ENCODE data around the gene FICD. TPM values are rescaled to one million over a fixed set of nuclear protein-coding genes. Genes with fewer than 3 reads are reported as not detected.

The FICD gene
- total RNA-seq, 1 experiment from 2014 or later, result 3.6 TPM

- no peak for TF ChIP-seq CTCF (IDR thresholded peaks at IDR 0.05; ENCODE audit: insufficient read depth in 1 of 2, low read depth in 1 of 2, low read length in 1 of 2, severe bottlenecking in 1 of 2, unreplicated experiment in 1 of 2)
- Mint-ChIP-seq H3K9me3 (ENCODE audit: unreplicated experiment) (peaks cover 24% of the 10 kb centered on the region), H3K4me1 (ENCODE audit: low read depth, unreplicated experiment) (no peaks in the 10 kb centered on the region), H3K4me3 (ENCODE audit: unreplicated experiment) (no peak overlapping the region), H3K36me3 (ENCODE audit: insufficient read depth, unreplicated experiment) (no peaks in the 10 kb centered on the region), H3K27me3 (ENCODE audit: insufficient read depth, unreplicated experiment) (peaks cover 12% of the 10 kb centered on the region), H3K27ac (ENCODE audit: unreplicated experiment) (no peak overlapping the region)
- Histone ChIP-seq H3K9me3 (no peaks in the 10 kb centered on the region; the same call in 1 of the 2 replicates), H3K4me3 (ENCODE audit: low read depth, low read length) (no peak overlapping the region), H3K4me1 (no peaks in the 10 kb centered on the region), H3K36me3 (ENCODE audit: control insufficient read depth, insufficient read depth, low read length) (no peaks in the 10 kb centered on the region), H3K27me3 (replicated peaks; ENCODE audit: control insufficient read depth, insufficient read depth, low read length) (no peaks in the 10 kb centered on the region)
- ChIA-PET CTCF (no interaction called here), POLR2A (no interaction called here)
- intact Hi-C loops (cut with micrococcal nuclease; ENCODE audit: unreplicated experiment), result no loop called here
- DNase-seq, result no peak
- no TSS peak for BruUV-seq (replicated peaks)
Measured at GRCh38 chr12:108502922-108503321, 12.2 kb upstream of the FICD start.

GRCh38 chr12:108505129-108505528, 9.9 kb upstream of the FICD start:
- no TSS peak for BruUV-seq (replicated peaks)
- Mint-ChIP-seq H3K4me3 (ENCODE audit: unreplicated experiment) (no peak overlapping the region), H3K9me3 (ENCODE audit: unreplicated experiment) (peaks cover 24% of the 10 kb centered on the region), H3K4me1 (ENCODE audit: low read depth, unreplicated experiment) (no peaks in the 10 kb centered on the region), H3K27me3 (ENCODE audit: insufficient read depth, unreplicated experiment) (peaks cover 7% of the 10 kb centered on the region), H3K36me3 (ENCODE audit: insufficient read depth, unreplicated experiment) (no peaks in the 10 kb centered on the region), H3K27ac (ENCODE audit: unreplicated experiment) (no peak overlapping the region)
- no peaks in the 10 kb centered on the region; the same call in none of the 2 replicates for H3K9me3 ChIP-seq
- DNase-seq, result no peak
- POLR2A ChIA-PET, result no interaction called here
- TF ChIP-seq CTCF (IDR thresholded peaks at IDR 0.05; ENCODE audit: insufficient read depth in 1 of 2, low read depth in 1 of 2, low read length in 1 of 2, severe bottlenecking in 1 of 2, unreplicated experiment in 1 of 2), result no peak
- intact Hi-C loops (cut with micrococcal nuclease; ENCODE audit: unreplicated experiment), result no loop called here
- no peaks in the 10 kb centered on the region for H3K4me1 ChIP-seq
- H3K36me3 ChIP-seq (ENCODE audit: control insufficient read depth, insufficient read depth, low read length), result no peaks in the 10 kb centered on the region
- no peak overlapping the region for H3K4me3 ChIP-seq (ENCODE audit: low read depth, low read length)
- H3K27me3 ChIP-seq (replicated peaks; ENCODE audit: control insufficient read depth, insufficient read depth, low read length), result no peaks in the 10 kb centered on the region
- CTCF ChIA-PET, result no interaction called here

- POLR2A ChIA-PET, result no interaction called here
- H3K36me3 Mint-ChIP-seq (ENCODE audit: insufficient read depth, unreplicated experiment), result no peaks in the 10 kb centered on the region
- intact Hi-C loops (cut with micrococcal nuclease; ENCODE audit: unreplicated experiment), result no loop called here
- H3K9me3 ChIP-seq, result no peaks in the 10 kb centered on the region; the same call in 1 of the 2 replicates
- H3K4me1 Mint-ChIP-seq (ENCODE audit: low read depth, unreplicated experiment), result no peaks in the 10 kb centered on the region
- H3K27me3 Mint-ChIP-seq (ENCODE audit: insufficient read depth, unreplicated experiment), result peaks cover 7% of the 10 kb centered on the region
- BruUV-seq (replicated peaks), result no TSS peak
- no peaks in the 10 kb centered on the region for H3K36me3 ChIP-seq (ENCODE audit: control insufficient read depth, insufficient read depth, low read length)
- no peak overlapping the region for H3K4me3 ChIP-seq (ENCODE audit: low read depth, low read length)
- H3K9me3 Mint-ChIP-seq (ENCODE audit: unreplicated experiment), result peaks cover 8% of the 10 kb centered on the region
- CTCF ChIA-PET, result interaction anchor here (0.7 to 1.3 kb wide), 2 partner anchors 323 to 515 kb away, joined by 3 read pairs; no protein-coding TSS in a partner anchor
- no peak for TF ChIP-seq CTCF (IDR thresholded peaks at IDR 0.05; ENCODE audit: insufficient read depth in 1 of 2, low read depth in 1 of 2, low read length in 1 of 2, severe bottlenecking in 1 of 2, unreplicated experiment in 1 of 2)
- H3K4me1 ChIP-seq, result no peaks in the 10 kb centered on the region
- H3K4me3 Mint-ChIP-seq (ENCODE audit: unreplicated experiment), result no peak overlapping the region
- no peak for DNase-seq
- no peak overlapping the region for H3K27ac Mint-ChIP-seq (ENCODE audit: unreplicated experiment)
- H3K27me3 ChIP-seq (replicated peaks; ENCODE audit: control insufficient read depth, insufficient read depth, low read length), result no peaks in the 10 kb centered on the region
Measured at GRCh38 chr12:108507971-108508642, 7.0 kb upstream of the FICD start.
